Suppressor macrophage treated with lipopolysaccharide for 4 hours (primary cell): ENCODE results near the gene DLG4.

ENCODE experiments used
- DNase-seq: peaks from one replicate; pipeline ENCODE4 v3.0.0-alpha.2; 2020

Gene DLG4

DNA sequence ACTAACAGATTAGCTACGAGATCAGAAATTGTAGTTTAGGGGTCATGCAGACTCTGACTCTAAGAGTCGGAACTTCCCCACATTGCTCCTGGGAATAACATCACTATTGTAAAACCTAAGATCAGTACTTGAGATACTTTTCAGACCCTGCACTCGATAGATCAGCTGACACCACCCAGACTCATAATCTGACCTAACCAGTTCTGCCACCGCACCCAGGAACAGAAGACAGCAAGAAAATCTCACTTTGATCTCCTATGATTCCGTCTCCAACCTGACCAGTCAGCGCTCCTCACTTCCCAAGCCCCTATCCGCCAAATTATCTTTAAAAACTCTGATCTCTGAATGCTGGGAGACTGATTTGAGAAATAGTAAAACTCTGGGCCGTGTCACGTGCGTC is 77.8 kb downstream of the DLG4 start:
- DNase-seq = no peak

DNA sequence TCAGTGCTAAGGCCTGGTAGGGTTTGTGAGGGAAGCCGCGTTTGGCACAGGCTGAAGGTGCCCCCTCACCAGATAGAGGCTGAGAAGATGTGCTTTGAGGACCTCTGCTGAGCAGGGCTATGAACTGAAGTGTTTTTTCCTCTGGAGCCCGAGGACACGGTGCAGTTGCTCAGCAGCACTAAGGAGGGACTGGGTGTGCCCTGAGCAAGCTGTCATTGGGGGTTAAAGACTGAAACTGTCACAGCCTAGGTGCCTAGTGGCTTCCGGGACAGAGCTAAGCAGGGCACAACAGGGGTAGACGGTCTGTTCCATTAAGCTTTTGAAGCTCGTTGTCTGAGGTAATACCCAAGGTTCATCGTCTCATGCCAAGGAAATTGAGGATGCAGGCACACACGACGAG is 80.2 kb downstream of the DLG4 start:
- no peak for DNase-seq

DNA sequence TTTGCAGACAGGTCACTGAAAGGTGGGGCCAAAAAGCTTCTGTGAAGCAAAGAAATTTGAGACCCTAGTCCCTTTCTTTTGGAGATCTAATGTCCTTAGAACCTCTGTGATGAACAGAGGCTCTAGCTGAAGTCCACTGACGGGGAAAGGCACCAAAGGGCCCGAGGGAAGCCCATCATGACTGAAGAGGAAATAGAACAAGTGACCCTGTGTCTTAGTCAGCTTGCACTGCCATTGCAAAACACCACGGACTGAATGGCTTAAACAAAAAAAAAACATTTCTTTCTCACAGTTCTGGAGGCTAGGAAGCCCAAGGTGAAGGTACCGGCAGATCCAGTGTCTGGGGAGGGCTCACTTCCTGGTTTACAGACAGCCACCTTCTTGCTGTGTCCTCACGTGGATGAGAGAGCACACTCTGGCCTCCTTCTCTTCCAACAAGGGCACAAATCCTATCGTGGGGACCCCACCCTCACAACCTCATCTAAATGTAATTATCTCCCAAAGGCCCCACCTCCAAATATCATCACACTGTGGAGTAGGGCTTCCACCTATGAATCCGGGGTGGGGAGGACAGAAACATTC is 80.7 kb downstream of the DLG4 start:
- peak; percentile 87 for DNase-seq

DNA sequence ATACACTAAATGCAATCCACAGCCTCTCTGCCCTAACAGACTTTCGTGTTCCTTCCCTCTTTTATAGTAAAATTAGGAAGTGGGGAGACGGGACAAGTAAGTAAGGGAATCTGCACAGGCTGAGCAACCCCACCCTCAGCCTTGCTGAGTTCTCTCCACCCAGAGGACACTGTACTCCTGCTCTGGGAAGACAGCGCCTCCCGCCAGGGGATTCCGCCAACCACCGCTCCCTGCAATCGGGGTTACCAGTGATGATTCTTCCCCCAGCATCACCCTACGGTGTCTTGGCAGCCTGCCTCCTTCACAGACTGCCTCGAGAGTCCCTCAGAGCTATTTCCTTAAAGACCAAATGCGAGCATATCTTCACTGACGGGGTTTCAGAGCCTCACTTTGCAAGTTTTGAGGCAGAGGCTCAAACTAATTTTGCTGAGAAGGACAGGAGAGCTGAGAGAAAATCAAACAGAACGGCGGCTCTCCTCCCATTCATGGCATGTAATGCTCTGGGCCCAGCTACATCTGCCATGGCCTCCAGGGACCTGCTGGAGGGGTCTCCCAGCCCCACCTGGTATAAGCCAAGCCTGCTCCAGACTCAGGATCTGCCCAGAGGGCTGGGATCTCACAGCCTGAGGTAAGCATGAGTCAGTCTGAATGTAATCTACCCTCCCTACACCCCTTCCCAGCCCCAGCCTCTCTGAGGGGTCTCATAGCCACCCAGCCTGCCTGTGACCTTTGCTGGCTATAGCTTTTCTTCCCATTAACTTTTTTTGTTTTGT is 82.3 kb downstream of the DLG4 start:
- DNase-seq = peak; percentile 59
